ENCODE data around the gene ZNF143.
"Not testable (repeated sequence)": the region's sequence is repeated elsewhere in the genome, so short reads cannot be mapped to it uniquely, and the experiment has no call there.

ZNF143 gene

GRCh38 chr11:9538548-9538947 lies 77.7 kb downstream of the ZNF143 start:
- Histone ChIP-seq H3K27me3 (no peaks in the 10 kb centered on the region), H3K4me3 (ENCODE audit: low read depth, low read length) (no peak overlapping the region), H3K36me3 (no peaks in the 10 kb centered on the region), H3K9me3 (no peaks in the 10 kb centered on the region), H3K4me1 (no peaks in the 10 kb centered on the region)
- DNase-seq, result no peak
- TF ChIP-seq, protein P1, sequence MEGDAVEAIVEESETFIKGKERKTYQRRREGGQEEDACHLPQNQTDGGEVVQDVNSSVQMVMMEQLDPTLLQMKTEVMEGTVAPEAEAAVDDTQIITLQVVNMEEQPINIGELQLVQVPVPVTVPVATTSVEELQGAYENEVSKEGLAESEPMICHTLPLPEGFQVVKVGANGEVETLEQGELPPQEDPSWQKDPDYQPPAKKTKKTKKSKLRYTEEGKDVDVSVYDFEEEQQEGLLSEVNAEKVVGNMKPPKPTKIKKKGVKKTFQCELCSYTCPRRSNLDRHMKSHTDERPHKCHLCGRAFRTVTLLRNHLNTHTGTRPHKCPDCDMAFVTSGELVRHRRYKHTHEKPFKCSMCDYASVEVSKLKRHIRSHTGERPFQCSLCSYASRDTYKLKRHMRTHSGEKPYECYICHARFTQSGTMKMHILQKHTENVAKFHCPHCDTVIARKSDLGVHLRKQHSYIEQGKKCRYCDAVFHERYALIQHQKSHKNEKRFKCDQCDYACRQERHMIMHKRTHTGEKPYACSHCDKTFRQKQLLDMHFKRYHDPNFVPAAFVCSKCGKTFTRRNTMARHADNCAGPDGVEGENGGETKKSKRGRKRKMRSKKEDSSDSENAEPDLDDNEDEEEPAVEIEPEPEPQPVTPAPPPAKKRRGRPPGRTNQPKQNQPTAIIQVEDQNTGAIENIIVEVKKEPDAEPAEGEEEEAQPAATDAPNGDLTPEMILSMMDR (IDR thresholded peaks at IDR 0.05; ENCODE audit: low read depth, low read length), result no peak

- not testable (repeated sequence) for H3K4me3 ChIP-seq (ENCODE audit: low read depth, low read length); H3K9me3 ChIP-seq; H3K36me3 ChIP-seq; H3K4me1 ChIP-seq; DNase-seq; H3K27me3 ChIP-seq
Measured at GRCh38 chr11:9549216-9549615, 88.4 kb downstream of the ZNF143 start.

DNA sequence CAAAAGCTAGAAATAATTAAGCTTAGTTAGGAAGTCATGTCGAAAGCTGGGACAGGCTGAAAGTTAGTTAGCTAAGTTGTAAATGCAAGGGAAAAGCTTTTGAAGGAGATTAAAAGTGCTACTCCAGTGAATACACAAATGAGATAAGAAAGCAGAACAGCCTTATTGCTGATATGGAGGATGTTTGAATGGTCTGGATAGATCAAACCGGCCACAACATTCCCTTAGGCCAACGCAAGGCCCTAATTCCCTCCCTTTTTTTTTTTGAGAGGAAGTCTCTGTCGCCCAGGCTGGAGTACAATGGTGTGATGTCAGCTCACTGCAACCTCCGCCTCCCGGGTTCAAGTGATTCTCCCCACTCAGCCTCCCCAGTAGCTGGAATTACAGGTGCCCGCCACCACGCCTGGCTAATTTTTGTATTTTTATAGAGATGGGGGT lies 89.4 kb downstream of the ZNF143 start:
- Histone ChIP-seq H3K27me3 (no peaks in the 10 kb centered on the region), H3K4me1 (no peaks in the 10 kb centered on the region), H3K36me3 (no peaks in the 10 kb centered on the region), H3K9me3 (no peaks in the 10 kb centered on the region), H3K4me3 (ENCODE audit: low read depth, low read length) (no peak overlapping the region)
- TF ChIP-seq, protein P1 (IDR thresholded peaks at IDR 0.05; ENCODE audit: low read depth, low read length), result no peak
- no peak for DNase-seq

GRCh38 chr11:9561279-9561982 lies 100.6 kb downstream of the ZNF143 start:
- DNase-seq, result no peak
- no peaks in the 10 kb centered on the region for H3K27me3 ChIP-seq
- TF ChIP-seq, protein P1 (IDR thresholded peaks at IDR 0.05; ENCODE audit: low read depth, low read length), result no peak
- H3K4me3 ChIP-seq (ENCODE audit: low read depth, low read length), result no peak overlapping the region
- no peaks in the 10 kb centered on the region for H3K9me3 ChIP-seq
- no peaks in the 10 kb centered on the region for H3K36me3 ChIP-seq
- H3K4me1 ChIP-seq, result no peaks in the 10 kb centered on the region

DNA sequence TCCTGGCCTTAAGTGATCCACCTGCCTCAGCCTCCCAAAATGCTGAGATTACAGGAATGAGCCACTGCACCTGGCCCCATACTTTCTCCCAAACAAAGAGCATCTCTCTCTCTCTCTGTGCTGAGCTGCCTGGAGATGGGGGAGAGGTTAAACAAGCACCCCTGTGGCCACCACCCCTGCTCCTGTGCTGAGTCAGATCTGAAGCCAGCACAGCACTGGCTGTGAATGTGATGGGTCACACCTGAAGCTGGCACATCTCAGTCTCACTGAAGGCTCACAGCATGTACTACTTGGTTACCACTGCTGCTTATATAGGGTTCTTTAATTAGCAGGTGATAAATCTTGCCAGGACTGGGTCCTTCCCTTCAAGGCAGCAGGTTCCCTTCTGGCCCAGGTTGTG lies 101.9 kb downstream of the ZNF143 start:
- Histone ChIP-seq H3K27me3 (no peaks in the 10 kb centered on the region), H3K9me3 (no peaks in the 10 kb centered on the region), H3K4me1 (no peaks in the 10 kb centered on the region), H3K4me3 (ENCODE audit: low read depth, low read length) (no peak overlapping the region), H3K36me3 (no peaks in the 10 kb centered on the region)
- TF ChIP-seq, protein P1 (IDR thresholded peaks at IDR 0.05; ENCODE audit: low read depth, low read length), result no peak
- no peak for DNase-seq

DNA sequence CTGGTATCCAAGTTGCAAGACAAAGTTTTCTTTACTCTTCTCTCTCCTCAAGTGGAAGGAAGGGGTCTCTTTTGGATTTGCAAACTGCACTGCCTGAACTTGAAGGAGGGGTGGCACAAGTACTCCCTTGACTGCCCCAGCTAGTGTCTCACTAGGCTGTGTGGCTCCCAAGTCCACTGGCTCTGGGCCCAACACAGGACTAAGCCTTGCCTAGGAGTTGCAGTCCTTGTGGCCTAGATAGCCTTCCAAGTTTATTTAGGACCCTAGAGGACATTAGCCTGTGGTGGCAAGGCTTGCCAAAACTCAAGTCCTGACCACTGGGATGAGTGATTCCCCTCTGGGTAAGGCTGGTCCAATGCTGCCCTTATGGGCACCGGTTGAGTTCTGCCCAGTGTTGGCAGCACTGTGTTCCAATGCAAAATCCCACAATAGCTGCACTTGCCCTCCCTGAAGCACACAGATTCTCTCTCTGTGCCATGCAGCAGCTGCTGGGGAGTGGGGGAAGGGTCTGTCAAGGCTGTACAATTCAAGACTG lies 102.5 kb downstream of the ZNF143 start:
- H3K4me1 ChIP-seq, result peaks cover 2% of the 10 kb centered on the region; the same call in 1 of the 2 replicates
- no peaks in the 10 kb centered on the region for H3K36me3 ChIP-seq
- TF ChIP-seq, protein P1 (IDR thresholded peaks at IDR 0.05; ENCODE audit: low read depth, low read length), result no peak
- H3K4me3 ChIP-seq (ENCODE audit: low read depth, low read length), result no peak overlapping the region
- no peak for DNase-seq
- H3K9me3 ChIP-seq, result no peaks in the 10 kb centered on the region
- no peaks in the 10 kb centered on the region for H3K27me3 ChIP-seq
